ENCODE results near the gene FAM149B1. TPM values are rescaled to one million over a fixed set of nuclear protein-coding genes. Genes with fewer than 3 reads are reported as not detected.
A peak's percentile ranks its signal among the peaks of the same experiment; 100 is the strongest.

Gene FAM149B1
- total RNA-seq, 1 experiment from 2014 or later = 22.8 TPM

- POLR2A ChIA-PET = interaction anchor here (0.6 to 2.9 kb wide), 5 partner anchors 8 to 63 kb away, joined by 3 to 14 read pairs (median 7); partner anchors contain the start of genes DNAJC9 and MRPS16
- peaks cover 51% of the 10 kb centered on the region for H3K36me3 Mint-ChIP-seq (ENCODE audit: insufficient read depth, unreplicated experiment)
- H3K4me1 Mint-ChIP-seq (ENCODE audit: insufficient read depth, unreplicated experiment) = no peaks in the 10 kb centered on the region
- no peaks in the 10 kb centered on the region for H3K27me3 Mint-ChIP-seq (ENCODE audit: insufficient read depth, unreplicated experiment)
- TF ChIP-seq CTCF (IDR thresholded peaks at IDR 0.05; ENCODE audit: unreplicated experiment) = no peak
- CTCF ChIA-PET = interaction anchor here (0.7 kb wide), 1 partner anchor 1720 kb away, joined by 5 read pairs; no protein-coding TSS in a partner anchor
- peak; percentile 6 for DNase-seq (ENCODE audit: unreplicated experiment)
- no peak overlapping the region for H3K4me3 Mint-ChIP-seq (ENCODE audit: unreplicated experiment)
- intact Hi-C loops (cut with micrococcal nuclease) = no loop called here
- H3K27ac Mint-ChIP-seq (ENCODE audit: low read depth, unreplicated experiment) = no peak overlapping the region
- no peaks in the 10 kb centered on the region for H3K9me3 Mint-ChIP-seq (ENCODE audit: unreplicated experiment)
- BruUV-seq (replicated peaks) = no TSS peak
Observed at GRCh38 chr10:73232887-73233286, 65.0 kb downstream of the FAM149B1 start.

DNA sequence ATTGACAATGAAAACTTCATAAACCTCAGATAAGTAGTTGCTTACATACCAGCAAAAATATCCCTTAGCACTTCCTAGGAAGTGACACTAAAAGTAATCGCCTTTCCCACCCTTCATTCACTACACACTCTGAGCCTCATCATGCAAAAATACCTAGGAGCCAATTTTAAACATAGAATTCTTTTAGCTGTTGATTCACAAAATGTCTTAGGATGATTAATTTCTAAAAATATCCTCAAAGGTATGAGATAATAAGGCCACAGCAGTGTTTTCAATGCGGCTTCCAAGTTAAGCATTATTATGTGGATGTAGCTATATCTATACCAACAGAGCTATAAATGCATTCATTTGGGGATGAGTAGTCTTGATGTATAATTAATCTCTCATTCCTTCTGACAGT lies 66.0 kb downstream of the FAM149B1 start:
- H3K4me1 Mint-ChIP-seq (ENCODE audit: insufficient read depth, unreplicated experiment) = no peaks in the 10 kb centered on the region

GRCh38 chr10:73234695-73235094 lies 66.8 kb downstream of the FAM149B1 start:
- intact Hi-C loops (cut with micrococcal nuclease) = no loop called here
- Mint-ChIP-seq H3K36me3 (ENCODE audit: insufficient read depth, unreplicated experiment) (peaks cover 47% of the 10 kb centered on the region), H3K27ac (ENCODE audit: low read depth, unreplicated experiment) (no peak overlapping the region), H3K9me3 (ENCODE audit: unreplicated experiment) (no peaks in the 10 kb centered on the region), H3K4me3 (ENCODE audit: unreplicated experiment) (no peak overlapping the region), H3K4me1 (ENCODE audit: insufficient read depth, unreplicated experiment) (no peaks in the 10 kb centered on the region), H3K27me3 (ENCODE audit: insufficient read depth, unreplicated experiment) (no peaks in the 10 kb centered on the region)
- no peak for TF ChIP-seq CTCF (IDR thresholded peaks at IDR 0.05; ENCODE audit: unreplicated experiment)
- ChIA-PET POLR2A (interaction anchor here (0.7 to 2.9 kb wide), 4 partner anchors 10 to 30 kb away, joined by 3 to 14 read pairs (median 5); partner anchors contain the start of genes DNAJC9 and MRPS16), CTCF (no interaction called here)
- no peak for DNase-seq (ENCODE audit: unreplicated experiment)
- BruUV-seq (replicated peaks) = no TSS peak

More for the DNA sequence above, 66.0 kb downstream of the FAM149B1 start:
- H3K9me3 Mint-ChIP-seq (ENCODE audit: unreplicated experiment) = no peaks in the 10 kb centered on the region
- TF ChIP-seq CTCF (IDR thresholded peaks at IDR 0.05; ENCODE audit: unreplicated experiment) = no peak
- ChIA-PET CTCF (interaction anchor here (0.7 kb wide), 1 partner anchor 49 kb away, joined by 3 read pairs; no protein-coding TSS in a partner anchor), POLR2A (interaction anchor here (0.7 to 2.9 kb wide), 5 partner anchors 10 to 128 kb away, joined by 3 to 14 read pairs (median 3); partner anchors contain the start of genes DNAJC9 and MRPS16)
- BruUV-seq (replicated peaks) = no TSS peak
- no peak overlapping the region for H3K27ac Mint-ChIP-seq (ENCODE audit: low read depth, unreplicated experiment)
- intact Hi-C loops (cut with micrococcal nuclease) = no loop called here
- H3K27me3 Mint-ChIP-seq (ENCODE audit: insufficient read depth, unreplicated experiment) = no peaks in the 10 kb centered on the region
- no peak for DNase-seq (ENCODE audit: unreplicated experiment)
- H3K4me3 Mint-ChIP-seq (ENCODE audit: unreplicated experiment) = no peak overlapping the region
- H3K36me3 Mint-ChIP-seq (ENCODE audit: insufficient read depth, unreplicated experiment) = peaks cover 45% of the 10 kb centered on the region

- Mint-ChIP-seq H3K4me1 (ENCODE audit: insufficient read depth, unreplicated experiment) (peaks cover under 1% of the 10 kb centered on the region), H3K36me3 (ENCODE audit: insufficient read depth, unreplicated experiment) (peaks cover 65% of the 10 kb centered on the region), H3K4me3 (ENCODE audit: unreplicated experiment) (no peak overlapping the region), H3K27ac (ENCODE audit: low read depth, unreplicated experiment) (no peak overlapping the region), H3K27me3 (ENCODE audit: insufficient read depth, unreplicated experiment) (no peaks in the 10 kb centered on the region), H3K9me3 (ENCODE audit: unreplicated experiment) (no peaks in the 10 kb centered on the region)
- BruUV-seq (replicated peaks) = no TSS peak
- no peak for TF ChIP-seq CTCF (IDR thresholded peaks at IDR 0.05; ENCODE audit: unreplicated experiment)
- CTCF ChIA-PET = interaction anchor here (0.5 to 1.0 kb wide), 2 partner anchors 9 to 573 kb away, joined by 3 to 4 read pairs; no protein-coding TSS in a partner anchor
- intact Hi-C loops (cut with micrococcal nuclease) = no loop called here
- POLR2A ChIA-PET = interaction anchor here (0.6 to 2.8 kb wide), 5 partner anchors 8 to 38 kb away, joined by 3 to 14 read pairs (median 5); partner anchors contain the start of gene DNAJC9
- DNase-seq (ENCODE audit: unreplicated experiment) = no peak
Observed at GRCh38 chr10:73238990-73239566, 71.2 kb downstream of the FAM149B1 start.

All from MCF 10A (cell line).